Immature natural killer cell (primary cell): Measurements from ENCODE around the gene UNC5A. TPM values are rescaled to one million over a fixed set of nuclear protein-coding genes. Genes with fewer than 3 reads are reported as not detected.

Source experiments
- DNase-seq, 3 donors: peaks; one replicate each; pipeline ENCODE4 v3.0.0; 2022; ENCODE audit warnings: mixed read lengths in 1 of 3
- H3K27ac Mint-ChIP-seq, 6 donors: one replicate each; pipeline ENCODE4 v1.8.0; 2020; ENCODE audit warnings: mixed read lengths in 6 of 6, mild to moderate bottlenecking in 5 of 6, inconsistent platforms in 4 of 6, moderate library complexity in 3 of 6
- H3K27me3 Mint-ChIP-seq, 3 donors: one replicate each; pipeline ENCODE4 v1.8.0; 2020 to 2021; ENCODE audit warnings: low read depth in 3 of 3, mild to moderate bottlenecking in 3 of 3, mixed read lengths in 3 of 3, moderate library complexity in 3 of 3, inconsistent platforms in 1 of 3
- H3K36me3 Mint-ChIP-seq, 3 donors: one replicate each; pipeline ENCODE4 v1.8.0; 2020; ENCODE audit warnings: mixed read lengths in 3 of 3, inconsistent platforms in 2 of 3, mild to moderate bottlenecking in 2 of 3
- H3K4me1 Mint-ChIP-seq, 2 donors: one replicate each; pipeline ENCODE4 v1.8.0; 2020; ENCODE audit warnings: inconsistent platforms in 2 of 2, mild to moderate bottlenecking in 2 of 2, mixed read lengths in 2 of 2, moderate library complexity in 1 of 2
- H3K4me3 Mint-ChIP-seq, 5 donors: one replicate each; pipeline ENCODE4 v1.8.0; 2020; ENCODE audit warnings: mild to moderate bottlenecking in 5 of 5, mixed read lengths in 5 of 5, inconsistent platforms in 3 of 5, moderate library complexity in 3 of 5
- H3K9me3 Mint-ChIP-seq, 6 donors: one replicate each; pipeline ENCODE4 v1.8.0; 2020; ENCODE audit warnings: mild to moderate bottlenecking in 6 of 6, mixed read lengths in 6 of 6, inconsistent platforms in 4 of 6, moderate library complexity in 3 of 6
- polyA plus RNA-seq, 3 donors: library from polyadenylated mRNA; unstranded; fragments of 300-500 nt; fragmentation: Illumina TruSeq; gene quantifications; one replicate each; pipeline ENCODE4 v1.2.3, GENCODE V29; 2021

Gene UNC5A
- polyA plus RNA-seq, 3 donors from 2014 or later: not detected

DNA sequence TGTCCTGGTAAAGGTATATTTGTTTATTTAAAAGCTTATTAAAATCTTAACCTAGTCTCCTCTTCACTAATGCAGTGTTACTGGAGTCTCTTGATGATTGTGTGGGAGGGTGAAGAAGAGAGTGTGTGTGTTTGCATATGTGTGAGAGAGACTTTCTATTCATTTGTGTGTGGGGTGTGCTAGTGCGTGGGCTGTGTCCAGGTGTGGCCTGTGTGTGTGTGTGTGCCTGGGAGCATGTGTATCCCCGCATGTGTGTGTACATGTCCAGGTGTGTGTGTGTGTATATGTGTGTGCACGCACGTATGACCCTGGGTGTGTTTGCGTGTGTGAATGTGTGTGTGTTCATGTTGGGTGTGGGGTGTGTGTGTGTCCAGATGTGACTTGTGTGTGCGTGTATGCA lies 10.3 kb upstream of the UNC5A start:
- Mint-ChIP-seq H3K36me3 (no peaks in the 10 kb centered on the region), H3K9me3 (no peaks in the 10 kb centered on the region), H3K27ac (no peak overlapping the region), H3K4me1 (no peaks in the 10 kb centered on the region), H3K27me3 (peaks cover 4 to 14% (median 12%) of the 10 kb centered on the region in 3 donors), H3K4me3 (no peak overlapping the region)
- DNase-seq: no peak

- Mint-ChIP-seq H3K4me3 (no peak overlapping the region), H3K9me3 (no peaks in the 10 kb centered on the region), H3K27ac (no peak overlapping the region), H3K4me1 (no peaks in the 10 kb centered on the region), H3K27me3 (peaks cover 5 to 21% (median 7%) of the 10 kb centered on the region in 3 donors), H3K36me3 (no peaks in the 10 kb centered on the region)
- DNase-seq: no peak
These were observed 8.1 kb upstream of the UNC5A start for GRCh38 chr5:176802116-176802784.

GRCh38 chr5:176803068-176803942 lies 7.1 kb upstream of the UNC5A start:
- Mint-ChIP-seq H3K4me3 (no peak overlapping the region), H3K36me3 (no peaks in the 10 kb centered on the region), H3K9me3 (no peaks in the 10 kb centered on the region), H3K27ac (no peak overlapping the region), H3K4me1 (no peaks in the 10 kb centered on the region), H3K27me3 (peaks cover 11 to 28% (median 11%) of the 10 kb centered on the region in 3 donors)
- no peak for DNase-seq

GRCh38 chr5:176803943-176804498 lies 6.3 kb upstream of the UNC5A start:
- Mint-ChIP-seq H3K4me1 (peaks cover under 1% of the 10 kb centered on the region in 2 donors), H3K4me3 (no peak overlapping the region), H3K27ac (no peak overlapping the region), H3K27me3 (peaks cover 12 to 36% (median 13%) of the 10 kb centered on the region in 3 donors), H3K9me3 (no peaks in the 10 kb centered on the region), H3K36me3 (no peaks in the 10 kb centered on the region)
- DNase-seq: no peak

DNA sequence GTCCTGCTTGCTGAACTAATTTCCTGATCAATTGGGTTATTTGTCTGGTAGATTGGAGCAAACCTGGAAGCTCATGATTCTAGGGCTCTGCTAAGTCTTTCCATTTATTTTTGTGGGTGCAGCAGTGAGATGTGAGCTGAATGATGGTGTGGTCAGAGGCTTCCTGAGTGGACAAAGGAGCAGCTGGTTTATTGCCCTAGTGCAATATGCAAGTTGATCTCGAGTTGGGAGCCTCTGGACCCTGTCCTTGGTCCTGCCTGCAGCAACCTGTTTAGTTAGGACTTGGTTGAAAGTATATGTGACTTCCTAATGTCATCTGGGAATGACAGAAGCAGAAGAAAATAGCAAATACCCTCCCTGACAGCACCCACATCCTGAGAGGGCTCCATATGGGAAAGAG lies 4.2 kb upstream of the UNC5A start:
- DNase-seq: no peak
- Mint-ChIP-seq H3K4me1 (peaks cover 6 to 9% of the 10 kb centered on the region in 2 donors), H3K36me3 (no peaks in the 10 kb centered on the region), H3K27ac (no peak overlapping the region), H3K4me3 (no peak overlapping the region), H3K27me3 (peaks cover 17 to 42% (median 19%) of the 10 kb centered on the region in 3 donors), H3K9me3 (no peaks in the 10 kb centered on the region)

DNA sequence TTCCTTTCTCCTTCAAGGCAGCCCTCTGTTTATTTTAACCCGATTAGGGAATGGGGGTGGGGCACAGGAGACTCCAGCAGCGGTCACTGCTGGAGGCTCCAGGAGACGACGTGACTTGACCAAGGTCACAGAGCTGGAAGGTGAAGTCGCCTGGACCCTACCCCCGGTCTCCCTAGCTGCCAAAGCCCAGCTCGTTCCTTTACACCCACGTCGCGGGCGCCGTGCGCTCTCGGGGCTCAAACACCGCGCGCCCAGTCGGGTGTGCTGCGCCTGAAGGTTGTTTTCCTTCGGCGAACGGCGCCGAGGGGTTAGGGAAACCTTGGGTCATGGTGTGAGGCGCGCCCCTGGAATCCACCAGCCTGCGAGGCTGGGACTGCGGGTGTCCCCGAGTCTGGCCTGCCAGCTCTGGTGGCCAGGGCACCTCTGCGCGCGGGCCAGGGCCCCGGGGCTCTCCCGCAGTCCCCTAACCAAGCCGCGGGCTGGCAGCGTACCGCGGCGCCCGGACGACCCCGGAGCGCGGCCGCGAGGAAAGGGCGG lies 747 bp upstream of the UNC5A start:
- no peak for DNase-seq
- Mint-ChIP-seq H3K36me3 (no peaks in the 10 kb centered on the region), H3K9me3 (no peaks in the 10 kb centered on the region), H3K27me3 (peaks cover 18 to 38% (median 27%) of the 10 kb centered on the region in 3 donors), H3K4me1 (peaks cover 10 to 12% of the 10 kb centered on the region in 2 donors), H3K27ac (no peak overlapping the region), H3K4me3 (peak overlapping the region in 3 of 5 donors; percentile 56 to 78 (median 70))

DNA sequence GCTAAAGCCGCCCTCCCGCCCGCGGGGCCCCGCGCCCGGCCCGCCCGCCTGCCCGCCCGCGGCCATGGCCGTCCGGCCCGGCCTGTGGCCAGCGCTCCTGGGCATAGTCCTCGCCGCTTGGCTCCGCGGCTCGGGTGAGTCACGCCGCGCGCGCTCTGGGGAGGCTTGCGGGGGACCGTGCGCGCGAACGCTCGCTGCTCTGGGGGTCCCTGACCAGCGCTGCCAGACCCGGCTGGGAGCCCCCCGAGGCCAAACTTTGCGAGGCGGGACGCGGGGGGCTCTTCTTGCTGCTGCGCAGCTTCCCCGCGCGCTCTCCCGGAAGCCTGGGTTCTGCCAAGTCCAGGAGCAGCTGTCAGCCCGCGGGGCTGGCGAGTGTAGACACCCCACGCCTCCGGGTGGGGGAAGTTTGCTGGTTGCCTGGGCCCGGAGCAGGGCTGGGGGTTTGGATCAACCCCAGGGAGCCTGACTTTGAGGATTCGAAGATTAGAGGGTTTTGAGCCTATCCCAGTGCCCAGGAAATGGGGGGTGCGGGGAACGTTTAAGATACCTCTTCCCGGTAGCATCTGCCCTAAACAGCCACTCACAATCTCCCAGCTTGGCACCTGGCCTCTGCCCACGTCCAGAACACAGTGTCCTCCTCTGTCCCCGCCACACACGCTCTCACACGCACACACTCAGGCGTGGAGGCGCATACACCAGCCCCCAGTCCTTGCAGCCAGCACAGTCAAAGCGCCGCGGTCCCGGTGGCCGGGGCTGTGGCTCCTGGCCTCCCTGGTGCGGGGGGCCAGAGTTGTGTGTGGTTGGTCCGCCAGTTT lies 535 bp downstream of the UNC5A start:
- H3K27ac Mint-ChIP-seq: no peak overlapping the region
- DNase-seq: no peak
- peak overlapping the region; percentile 47 to 72 (median 57) for H3K4me3 Mint-ChIP-seq
- H3K27me3 Mint-ChIP-seq: peaks cover 18 to 34% (median 28%) of the 10 kb centered on the region in 3 donors
- peaks cover 10 to 12% of the 10 kb centered on the region in 2 donors for H3K4me1 Mint-ChIP-seq
- no peaks in the 10 kb centered on the region for H3K9me3 Mint-ChIP-seq
- H3K36me3 Mint-ChIP-seq: no peaks in the 10 kb centered on the region

- H3K9me3 Mint-ChIP-seq: no peaks in the 10 kb centered on the region
- H3K27me3 Mint-ChIP-seq: peaks cover 20 to 27% (median 24%) of the 10 kb centered on the region in 3 donors
- H3K27ac Mint-ChIP-seq: no peak overlapping the region
- DNase-seq: no peak
- no peaks in the 10 kb centered on the region for H3K36me3 Mint-ChIP-seq
- H3K4me1 Mint-ChIP-seq: peaks cover 12% of the 10 kb centered on the region in 2 donors
- peak overlapping the region in 1 of 5 donors; percentile 14 for H3K4me3 Mint-ChIP-seq
These were observed 2.2 kb downstream of the UNC5A start for GRCh38 chr5:176812269-176813259.

GRCh38 chr5:176813587-176814312 lies 3.4 kb downstream of the UNC5A start:
- Mint-ChIP-seq H3K9me3 (no peaks in the 10 kb centered on the region), H3K27me3 (peaks cover 20 to 26% (median 21%) of the 10 kb centered on the region in 3 donors), H3K27ac (no peak overlapping the region), H3K4me1 (peaks cover 20% of the 10 kb centered on the region in 2 donors), H3K4me3 (no peak overlapping the region), H3K36me3 (no peaks in the 10 kb centered on the region)
- no peak for DNase-seq

GRCh38 chr5:176814313-176814685 lies 3.9 kb downstream of the UNC5A start:
- H3K36me3 Mint-ChIP-seq: no peaks in the 10 kb centered on the region
- no peak overlapping the region for H3K4me3 Mint-ChIP-seq
- no peaks in the 10 kb centered on the region for H3K9me3 Mint-ChIP-seq
- no peak for DNase-seq
- peaks cover 18 to 22% of the 10 kb centered on the region in 2 donors for H3K4me1 Mint-ChIP-seq
- H3K27me3 Mint-ChIP-seq: peaks cover 18 to 27% (median 22%) of the 10 kb centered on the region in 3 donors
- H3K27ac Mint-ChIP-seq: no peak overlapping the region

GRCh38 chr5:176814836-176815438 lies 4.6 kb downstream of the UNC5A start:
- peaks cover 23 to 29% (median 25%) of the 10 kb centered on the region in 3 donors for H3K27me3 Mint-ChIP-seq
- H3K9me3 Mint-ChIP-seq: no peaks in the 10 kb centered on the region
- DNase-seq: no peak
- H3K4me1 Mint-ChIP-seq: peaks cover 21 to 22% of the 10 kb centered on the region in 2 donors
- no peak overlapping the region for H3K4me3 Mint-ChIP-seq
- no peaks in the 10 kb centered on the region for H3K36me3 Mint-ChIP-seq
- H3K27ac Mint-ChIP-seq: no peak overlapping the region
